BLaER1 (cell line): ENCODE measurements around the gene ZNF33A.
"Not testable (repeated sequence)": the region's sequence is repeated elsewhere in the genome, so short reads cannot be mapped to it uniquely, and the experiment has no call there.

Experiments used
- H3K27ac ChIP-seq: shearing (Covaris generic); formaldehyde crosslinking; 2 replicates; pipeline ENCODE4 v1.8.1; 2022
- H3K27me3 ChIP-seq: shearing (Covaris generic); formaldehyde crosslinking; 2 replicates; pipeline ENCODE4 v1.8.1; 2022
- H3K36me3 ChIP-seq: shearing (Covaris generic); formaldehyde crosslinking; 2 replicates; pipeline ENCODE4 v1.8.1; 2022
- H3K4me1 ChIP-seq: shearing (Covaris generic); formaldehyde crosslinking; 2 replicates; pipeline ENCODE4 v1.8.1; 2022
- H3K4me2 ChIP-seq: shearing (Covaris generic); formaldehyde crosslinking; 2 replicates; pipeline ENCODE4 v1.8.1; 2022
- H3K4me3 ChIP-seq: shearing (Covaris generic); formaldehyde crosslinking; 2 replicates; pipeline ENCODE4 v1.8.1; 2022
- H3K9ac ChIP-seq: shearing (Covaris generic); formaldehyde crosslinking; 2 replicates; pipeline ENCODE4 v1.8.1; 2022
- H3K9me3 ChIP-seq: shearing (Covaris generic); formaldehyde crosslinking; 2 replicates; pipeline ENCODE4 v1.8.1; 2022
- H4K20me1 ChIP-seq: shearing (Covaris generic); formaldehyde crosslinking; 2 replicates; pipeline ENCODE4 v1.8.1; 2022
- Cebpa-rat ChIP-seq: shearing (Covaris generic); IDR thresholded peaks from 2 replicates; pipeline ENCODE4 v1.8.1; 2022

The ZNF33A gene

DNA sequence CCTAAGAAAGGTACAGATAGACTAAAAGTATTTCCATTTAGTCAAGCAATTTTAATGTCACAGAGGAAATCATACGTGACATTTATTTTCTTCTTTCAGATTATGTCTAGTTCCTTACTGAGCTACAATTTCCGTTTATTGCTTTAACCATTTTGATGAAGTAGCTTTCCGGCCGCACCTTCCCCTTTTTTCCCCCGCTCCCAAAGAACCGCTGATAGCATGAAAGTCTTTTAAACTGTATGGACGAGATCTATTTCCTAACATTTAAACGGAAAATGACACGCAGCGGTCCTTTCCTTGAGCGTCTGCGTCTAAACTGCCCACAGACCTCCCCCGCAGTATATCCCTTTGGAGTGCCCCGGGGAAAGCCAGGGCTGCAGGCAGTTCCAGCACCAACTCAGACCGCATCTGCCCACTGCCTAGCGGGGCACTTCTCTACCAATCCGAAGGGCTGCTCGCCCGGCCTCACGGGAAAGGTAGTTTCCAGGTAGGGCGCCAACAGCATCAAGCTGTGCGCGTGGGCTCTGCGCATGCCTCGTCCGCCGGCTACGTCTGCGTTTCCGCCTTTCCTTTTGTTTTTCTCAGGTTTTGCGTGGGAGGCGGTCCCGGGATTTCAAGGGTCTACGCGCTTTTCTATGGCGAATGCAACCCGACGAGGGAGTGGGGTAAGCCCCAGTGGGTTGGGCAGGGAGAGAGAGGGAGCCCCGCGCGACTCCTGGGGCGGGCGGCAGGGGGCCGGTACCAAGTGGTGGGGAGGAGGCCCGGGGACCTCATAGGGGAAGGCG lies at the start of gene ZNF33A:
TSS of gene ZNF33A (plus strand) at position 557 of the 785 bp plus-strand sequence. CDS start 1,667 bp downstream, outside the sequence.
- Histone ChIP-seq H3K4me3 (peak within 1 kb of the TSS; percentile 80), H3K9me3 (peaks cover 4% of the 10 kb centered on the region), H3K27ac (peak within 1 kb of the TSS; percentile 82), H3K4me1 (peaks cover 24% of the 10 kb centered on the region), H3K4me2 (peak within 1 kb of the TSS; percentile 79), H4K20me1 (0 out of 2 replicates have a peak, but pooled peaks cover 7% of the 10 kb centered on the region), H3K9ac (peak within 1 kb of the TSS; percentile 84), H3K36me3 (peaks cover 30% of the 10 kb centered on the region), H3K27me3 (no peaks in the 10 kb centered on the region)
- TF ChIP-seq Cebpa-rat: no peak

- TF ChIP-seq Cebpa-rat: no peak
- peaks cover 49% of the 10 kb centered on the region for H3K9me3 ChIP-seq
- no peak overlapping the region for H3K27ac ChIP-seq
- H3K36me3 ChIP-seq: peaks cover 41% of the 10 kb centered on the region
- no peak overlapping the region for H3K4me2 ChIP-seq
- H3K4me3 ChIP-seq: no peak overlapping the region
- H3K27me3 ChIP-seq: no peaks in the 10 kb centered on the region
- H3K4me1 ChIP-seq: no peaks in the 10 kb centered on the region
- H3K9ac ChIP-seq: no peak overlapping the region
- no peaks in the 10 kb centered on the region for H4K20me1 ChIP-seq
These were observed 45.5 kb upstream of the ZNF33A start for GRCh38 chr10:37965006-37965405.

GRCh38 chr10:37972396-37972795 lies 38.1 kb upstream of the ZNF33A start:
- no peak for TF ChIP-seq Cebpa-rat
- no peak overlapping the region for H3K4me2 ChIP-seq
- no peak overlapping the region for H3K4me3 ChIP-seq
- H4K20me1 ChIP-seq: no peaks in the 10 kb centered on the region
- no peaks in the 10 kb centered on the region for H3K27me3 ChIP-seq
- no peak overlapping the region for H3K9ac ChIP-seq
- H3K27ac ChIP-seq: no peak overlapping the region
- peaks cover 10% of the 10 kb centered on the region for H3K4me1 ChIP-seq
- H3K36me3 ChIP-seq: peaks cover 27% of the 10 kb centered on the region
- peaks cover 19% of the 10 kb centered on the region for H3K9me3 ChIP-seq

GRCh38 chr10:37975401-37975991 lies 35.0 kb upstream of the ZNF33A start:
- H3K4me2 ChIP-seq: peak overlapping the region; percentile 93
- no peaks in the 10 kb centered on the region for H3K27me3 ChIP-seq
- H3K4me1 ChIP-seq: peaks cover 10% of the 10 kb centered on the region
- TF ChIP-seq Cebpa-rat: no peak
- peaks cover 12% of the 10 kb centered on the region for H3K9me3 ChIP-seq
- peak overlapping the region; percentile 92 for H3K9ac ChIP-seq
- peak overlapping the region; percentile 94 for H3K27ac ChIP-seq
- peaks cover 8% of the 10 kb centered on the region; the same call in 1 of the 2 replicates for H3K36me3 ChIP-seq
- H4K20me1 ChIP-seq: no peaks in the 10 kb centered on the region
- H3K4me3 ChIP-seq: peak overlapping the region; percentile 88

- peak within 1 kb of the TSS; percentile 92 for H3K9ac ChIP-seq
- H3K36me3 ChIP-seq: no peaks in the 10 kb centered on the region
- no peaks in the 10 kb centered on the region for H4K20me1 ChIP-seq
- H3K9me3 ChIP-seq: peaks cover 15% of the 10 kb centered on the region
- TF ChIP-seq Cebpa-rat: no peak
- H3K4me3 ChIP-seq: peak within 1 kb of the TSS; percentile 88
- H3K27ac ChIP-seq: peak within 1 kb of the TSS; percentile 94
- H3K4me2 ChIP-seq: peak within 1 kb of the TSS; percentile 93
- H3K27me3 ChIP-seq: no peaks in the 10 kb centered on the region
- H3K4me1 ChIP-seq: peaks cover 10% of the 10 kb centered on the region
These were observed 34.2 kb upstream of the ZNF33A start, which contains the start of gene ZNF25 for GRCh38 chr10:37976091-37976879. ZNF25 (minus strand) TSS chr10:37976647; CDS start chr10:37971722, 4,925 bp downstream.

GRCh38 chr10:37976880-37977203 lies 33.6 kb upstream of the ZNF33A start:
- H3K27ac ChIP-seq: no peak overlapping the region
- H4K20me1 ChIP-seq: no peaks in the 10 kb centered on the region

GRCh38 chr10:37991655-37992054 lies 18.8 kb upstream of the ZNF33A start:
- Histone ChIP-seq H3K27ac (no peak overlapping the region), H3K9me3 (no peaks in the 10 kb centered on the region), H3K4me1 (no peaks in the 10 kb centered on the region), H3K27me3 (no peaks in the 10 kb centered on the region), H3K9ac (no peak overlapping the region), H3K36me3 (no peaks in the 10 kb centered on the region), H3K4me2 (no peak overlapping the region), H3K4me3 (no peak overlapping the region), H4K20me1 (no peaks in the 10 kb centered on the region)
- TF ChIP-seq Cebpa-rat: no peak

More at GRCh38 chr10:37976880-37977203, 33.6 kb upstream of the ZNF33A start:
- no peak for TF ChIP-seq Cebpa-rat
- Histone ChIP-seq H3K27me3 (no peaks in the 10 kb centered on the region), H3K4me3 (peak overlapping the region; percentile 88), H3K9ac (peak overlapping the region; percentile 92), H3K9me3 (peaks cover 18% of the 10 kb centered on the region), H3K4me1 (peaks cover 10% of the 10 kb centered on the region), H3K4me2 (peak overlapping the region; percentile 81), H3K36me3 (no peaks in the 10 kb centered on the region)

- TF ChIP-seq Cebpa-rat: no peak
- Histone ChIP-seq H4K20me1 (no peaks in the 10 kb centered on the region), H3K27ac (no peak overlapping the region), H3K36me3 (no peaks in the 10 kb centered on the region), H3K9ac (no peak overlapping the region), H3K4me2 (no peak overlapping the region), H3K9me3 (no peaks in the 10 kb centered on the region), H3K4me3 (no peak overlapping the region), H3K27me3 (no peaks in the 10 kb centered on the region), H3K4me1 (no peaks in the 10 kb centered on the region)
These were observed 18.4 kb upstream of the ZNF33A start for GRCh38 chr10:37992083-37992482.

- H3K27ac ChIP-seq, H4K20me1 ChIP-seq, H3K9me3 ChIP-seq, H3K4me1 ChIP-seq, H3K9ac ChIP-seq, H3K4me3 ChIP-seq, H3K27me3 ChIP-seq, H3K4me2 ChIP-seq, H3K36me3 ChIP-seq: not testable (repeated sequence)
These were observed 11.6 kb upstream of the ZNF33A start for GRCh38 chr10:37998920-37999319.

- not testable (repeated sequence) for H3K4me2 ChIP-seq, H3K36me3 ChIP-seq
These were observed 10.0 kb upstream of the ZNF33A start for GRCh38 chr10:38000474-38000873.

More at GRCh38 chr10:38000474-38000873, 10.0 kb upstream of the ZNF33A start:
- H3K4me1 ChIP-seq, H3K9ac ChIP-seq, H3K27me3 ChIP-seq, H4K20me1 ChIP-seq, H3K27ac ChIP-seq, H3K9me3 ChIP-seq, H3K4me3 ChIP-seq: not testable (repeated sequence)
